Measurements from ENCODE around the gene SRPK2.

DNA sequence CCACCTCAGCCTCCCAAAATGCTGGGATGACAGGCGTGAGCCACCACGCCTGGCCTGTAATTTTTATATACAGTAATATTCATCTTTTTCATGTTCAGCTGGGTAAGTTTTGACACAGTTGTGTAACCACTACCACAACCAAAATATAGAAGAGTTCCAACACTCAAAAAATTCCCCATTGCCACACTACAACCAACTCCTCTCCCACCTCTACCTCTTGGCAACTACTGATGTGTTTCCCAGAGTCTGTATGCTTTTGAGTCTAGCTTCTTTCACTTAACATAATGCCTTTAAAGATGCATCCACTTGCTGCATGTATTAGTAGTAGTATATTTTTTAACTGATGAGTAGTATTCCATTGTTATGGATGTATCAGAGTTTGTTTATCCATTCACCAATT, 90.7 kb downstream of the SRPK2 start:
- TF ChIP-seq, protein P1, sequence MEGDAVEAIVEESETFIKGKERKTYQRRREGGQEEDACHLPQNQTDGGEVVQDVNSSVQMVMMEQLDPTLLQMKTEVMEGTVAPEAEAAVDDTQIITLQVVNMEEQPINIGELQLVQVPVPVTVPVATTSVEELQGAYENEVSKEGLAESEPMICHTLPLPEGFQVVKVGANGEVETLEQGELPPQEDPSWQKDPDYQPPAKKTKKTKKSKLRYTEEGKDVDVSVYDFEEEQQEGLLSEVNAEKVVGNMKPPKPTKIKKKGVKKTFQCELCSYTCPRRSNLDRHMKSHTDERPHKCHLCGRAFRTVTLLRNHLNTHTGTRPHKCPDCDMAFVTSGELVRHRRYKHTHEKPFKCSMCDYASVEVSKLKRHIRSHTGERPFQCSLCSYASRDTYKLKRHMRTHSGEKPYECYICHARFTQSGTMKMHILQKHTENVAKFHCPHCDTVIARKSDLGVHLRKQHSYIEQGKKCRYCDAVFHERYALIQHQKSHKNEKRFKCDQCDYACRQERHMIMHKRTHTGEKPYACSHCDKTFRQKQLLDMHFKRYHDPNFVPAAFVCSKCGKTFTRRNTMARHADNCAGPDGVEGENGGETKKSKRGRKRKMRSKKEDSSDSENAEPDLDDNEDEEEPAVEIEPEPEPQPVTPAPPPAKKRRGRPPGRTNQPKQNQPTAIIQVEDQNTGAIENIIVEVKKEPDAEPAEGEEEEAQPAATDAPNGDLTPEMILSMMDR (IDR thresholded peaks at IDR 0.05) = no peak
- TF ChIP-seq POLR2A (IDR thresholded peaks at IDR 0.05) = no peak

Data from prostate gland (tissue), 2 donors.